ENCODE measurements around the gene PSENEN. TPM values are rescaled to one million over a fixed set of nuclear protein-coding genes. Genes with fewer than 3 reads are reported as not detected.
A peak's percentile ranks its signal among the peaks of the same experiment; 100 is the strongest.

Gene PSENEN
- total RNA-seq, 6 experiments from 2014 or later, result 24.2 to 42.9 (median 35.8) TPM

GRCh38 chr19:35773020-35773806 is 27.8 kb downstream of the PSENEN start:
- Histone ChIP-seq H3K4me1 (no peaks in the 10 kb centered on the region), H3K27ac (no peak overlapping the region), H3K36me3 (no peaks in the 10 kb centered on the region), H3K4me3 (no peak overlapping the region), H3K9me3 (no peaks in the 10 kb centered on the region), H3K27me3 (no peaks in the 10 kb centered on the region)
- no peak for DNase-seq
- intact Hi-C loops (cut with DNase I), result no loop called here
- no peak for TF ChIP-seq POLR2A (IDR thresholded peaks at IDR 0.05)
- TF ChIP-seq CTCF (IDR thresholded peaks at IDR 0.05), result no peak
- ATAC-seq, result no peak
- 49% methylated on average over 8 of the region's 9 CpGs for WGBS (ENCODE audit: insufficient coverage, low coverage, low lambda C conversion rate, missing lambda C conversion rate)

- H3K27me3 ChIP-seq, result no peaks in the 10 kb centered on the region
- H3K9me3 ChIP-seq, result no peaks in the 10 kb centered on the region
- intact Hi-C loops (cut with DNase I), result no loop called here
- DNase-seq, result no peak
- H3K4me1 ChIP-seq, result no peaks in the 10 kb centered on the region
- no peaks in the 10 kb centered on the region for H3K36me3 ChIP-seq
- no peak for TF ChIP-seq CTCF (IDR thresholded peaks at IDR 0.05)
- no peak for TF ChIP-seq POLR2A (IDR thresholded peaks at IDR 0.05)
- H3K27ac ChIP-seq, result no peak overlapping the region
- 46% methylated on average over 15 of the region's 16 CpGs for WGBS (ENCODE audit: insufficient coverage, low coverage, low lambda C conversion rate, missing lambda C conversion rate)
- no peak for ATAC-seq
- peak overlapping the region; percentile 73 to 81 (median 78) for H3K4me3 ChIP-seq
These were observed 29.0 kb downstream of the PSENEN start for GRCh38 chr19:35774274-35775045.

GRCh38 chr19:35775046-35775297 is 29.5 kb downstream of the PSENEN start:
- no peak for DNase-seq
- ATAC-seq, result no peak
- H3K36me3 ChIP-seq, result no peaks in the 10 kb centered on the region
- H3K27me3 ChIP-seq, result no peaks in the 10 kb centered on the region
- no peaks in the 10 kb centered on the region for H3K4me1 ChIP-seq
- H3K27ac ChIP-seq, result no peak overlapping the region
- WGBS (ENCODE audit: insufficient coverage, low coverage, low lambda C conversion rate, missing lambda C conversion rate), result 21% methylated on average over 8 of the region's 9 CpGs
- peak overlapping the region; percentile 73 to 81 (median 78) for H3K4me3 ChIP-seq
- intact Hi-C loops (cut with DNase I), result no loop called here
- TF ChIP-seq CTCF (IDR thresholded peaks at IDR 0.05) (no peak), POLR2A (IDR thresholded peaks at IDR 0.05) (no peak)
- H3K9me3 ChIP-seq, result no peaks in the 10 kb centered on the region

- intact Hi-C loops (cut with DNase I), result no loop called here
- H3K27ac ChIP-seq, result no peak within 1 kb of the TSS
These were observed 30.0 kb downstream of the PSENEN start, which contains the start of gene ARHGAP33 for GRCh38 chr19:35775298-35776101. Gene ARHGAP33 (plus strand): TSS chr19:35775564. CDS start chr19:35775659, 95 bp downstream.

More at GRCh38 chr19:35775298-35776101, 30.0 kb downstream of the PSENEN start, which contains the start of gene ARHGAP33:
- Histone ChIP-seq H3K4me3 (peak within 1 kb of the TSS; percentile 73 to 81 (median 78)), H3K9me3 (no peaks in the 10 kb centered on the region), H3K4me1 (no peaks in the 10 kb centered on the region), H3K36me3 (no peaks in the 10 kb centered on the region), H3K27me3 (no peaks in the 10 kb centered on the region)
- 4% methylated on average over 26 of the region's 82 CpGs for WGBS (ENCODE audit: insufficient coverage, low coverage, low lambda C conversion rate, missing lambda C conversion rate)
- peak; percentile 98 to 99 (median 99) for DNase-seq
- no peak for TF ChIP-seq POLR2A (IDR thresholded peaks at IDR 0.05)
- TF ChIP-seq CTCF (IDR thresholded peaks at IDR 0.05), result no peak
- peak; percentile 99 to 100 (median 99) for ATAC-seq

All from right lobe of liver (tissue), 6 donors.